ENCODE measurements around the gene KLHL3.
A peak's percentile ranks its signal among the peaks of the same experiment; 100 is the strongest.

KLHL3 gene

GRCh38 chr5:137641148-137641547, 94.7 kb downstream of the KLHL3 start:
- H2BK12ac ChIP-seq (ENCODE audit: low read length), result no peak overlapping the region
- H2BK15ac ChIP-seq (ENCODE audit: low read length), result no peak overlapping the region
- H3K4me1 ChIP-seq (ENCODE audit: control insufficient read depth in 2 of 2, insufficient read depth in 1 of 2, low read depth in 1 of 2, low read length in 2 of 2), result no peaks in the 10 kb centered on the region
- no peak overlapping the region for H3K9ac ChIP-seq (ENCODE audit: low read depth, low read length, poor library complexity)
- no peak overlapping the region for H3K4me2 ChIP-seq (ENCODE audit: insufficient read depth, low read length, poor library complexity, severe bottlenecking)
- H3K4me3 ChIP-seq (ENCODE audit: low read length in 2 of 2), result no peak overlapping the region
- no peak overlapping the region for H3K27ac ChIP-seq (replicated peaks; ENCODE audit: low read length)
- H4K8ac ChIP-seq (ENCODE audit: low read depth, low read length), result no peak overlapping the region
- H2BK120ac ChIP-seq (ENCODE audit: low read depth, low read length), result no peak overlapping the region
- H3K9me3 ChIP-seq (replicated peaks in 1 of 2; ENCODE audit: control insufficient read depth in 2 of 2, insufficient read depth in 1 of 2, low read depth in 1 of 2, low read length in 2 of 2), result peaks cover 8 to 11% of the 10 kb centered on the region in 2 donors
- H2AK5ac ChIP-seq (ENCODE audit: low read depth, low read length), result no peak overlapping the region
- H3K4ac ChIP-seq (ENCODE audit: low read length), result no peak overlapping the region
- H4K91ac ChIP-seq (ENCODE audit: low read depth, low read length, poor library complexity), result no peak overlapping the region
- H3K18ac ChIP-seq (ENCODE audit: low read length), result no peak overlapping the region
- no peak overlapping the region for H3K14ac ChIP-seq (ENCODE audit: low read length)
- no peak overlapping the region for H2BK5ac ChIP-seq (ENCODE audit: low read length)
- DNase-seq (ENCODE audit: low spot score), result no peak
- H3K27me3 ChIP-seq (ENCODE audit: control insufficient read depth in 3 of 3, insufficient read depth in 3 of 3, low read depth in 1 of 3, low read length in 3 of 3), result no peaks in the 10 kb centered on the region
- H2AFZ ChIP-seq (ENCODE audit: low read length), result no peak overlapping the region
- no peaks in the 10 kb centered on the region for H3K79me1 ChIP-seq (ENCODE audit: low read depth, low read length)
- peaks cover 0 to 9% of the 10 kb centered on the region in 2 donors for H3K36me3 ChIP-seq (replicated peaks in 1 of 2; ENCODE audit: control insufficient read depth in 2 of 2, insufficient read depth in 2 of 2, low read length in 2 of 2)
- WGBS, 2 donors (ENCODE audit: extremely low coverage in 2 of 2, insufficient read length in 2 of 2, insufficient replicate concordance in 1 of 2), result no CpG with 5 or more reads among the region's 1 CpG
- H3K23ac ChIP-seq (ENCODE audit: low read depth, low read length, poor library complexity), result no peak overlapping the region

GRCh38 chr5:137639645-137640044, 96.2 kb downstream of the KLHL3 start:
- no peak overlapping the region for H3K14ac ChIP-seq (ENCODE audit: low read length)
- H3K79me1 ChIP-seq (ENCODE audit: low read depth, low read length), result no peaks in the 10 kb centered on the region
- H3K4ac ChIP-seq (ENCODE audit: low read length), result no peak overlapping the region
- peaks cover 4 to 8% of the 10 kb centered on the region in 2 donors for H3K4me1 ChIP-seq (ENCODE audit: control insufficient read depth in 2 of 2, insufficient read depth in 1 of 2, low read depth in 1 of 2, low read length in 2 of 2)
- no peak overlapping the region for H2BK15ac ChIP-seq (ENCODE audit: low read length)
- H3K36me3 ChIP-seq (replicated peaks in 1 of 2; ENCODE audit: control insufficient read depth in 2 of 2, insufficient read depth in 2 of 2, low read length in 2 of 2), result peaks cover 0 to 9% of the 10 kb centered on the region in 2 donors
- no peak overlapping the region for H3K9ac ChIP-seq (ENCODE audit: low read depth, low read length, poor library complexity)
- H3K4me2 ChIP-seq (ENCODE audit: insufficient read depth, low read length, poor library complexity, severe bottlenecking), result no peak overlapping the region
- no peak for DNase-seq (ENCODE audit: low spot score)
- no peaks in the 10 kb centered on the region for H3K27me3 ChIP-seq (ENCODE audit: control insufficient read depth in 3 of 3, insufficient read depth in 3 of 3, low read depth in 1 of 3, low read length in 3 of 3)
- H3K4me3 ChIP-seq (ENCODE audit: low read length in 2 of 2), result no peak overlapping the region
- H2AFZ ChIP-seq (ENCODE audit: low read length), result no peak overlapping the region
- H4K91ac ChIP-seq (ENCODE audit: low read depth, low read length, poor library complexity), result no peak overlapping the region
- H3K18ac ChIP-seq (ENCODE audit: low read length), result no peak overlapping the region
- no CpG with 5 or more reads among the region's 11 CpGs for WGBS, 2 donors (ENCODE audit: extremely low coverage in 2 of 2, insufficient read length in 2 of 2, insufficient replicate concordance in 1 of 2)
- no peak overlapping the region for H2BK5ac ChIP-seq (ENCODE audit: low read length)
- no peak overlapping the region for H2BK120ac ChIP-seq (ENCODE audit: low read depth, low read length)
- no peak overlapping the region for H4K8ac ChIP-seq (ENCODE audit: low read depth, low read length)
- H3K23ac ChIP-seq (ENCODE audit: low read depth, low read length, poor library complexity), result no peak overlapping the region
- no peak overlapping the region for H2AK5ac ChIP-seq (ENCODE audit: low read depth, low read length)
- H2BK12ac ChIP-seq (ENCODE audit: low read length), result no peak overlapping the region
- H3K9me3 ChIP-seq (replicated peaks in 1 of 2; ENCODE audit: control insufficient read depth in 2 of 2, insufficient read depth in 1 of 2, low read depth in 1 of 2, low read length in 2 of 2), result peaks cover 8% of the 10 kb centered on the region in 2 donors
- H3K27ac ChIP-seq (replicated peaks; ENCODE audit: low read length), result no peak overlapping the region

- H3K36me3 ChIP-seq (replicated peaks in 1 of 2; ENCODE audit: control insufficient read depth in 2 of 2, insufficient read depth in 2 of 2, low read length in 2 of 2), result peaks cover 0 to 9% of the 10 kb centered on the region in 2 donors
- no peaks in the 10 kb centered on the region for H3K79me1 ChIP-seq (ENCODE audit: low read depth, low read length)
- no peak for DNase-seq (ENCODE audit: low spot score)
- H2BK5ac ChIP-seq (ENCODE audit: low read length), result no peak overlapping the region
- peak overlapping the region; percentile 86 for H3K23ac ChIP-seq (ENCODE audit: low read depth, low read length, poor library complexity)
- no peak overlapping the region for H3K27ac ChIP-seq (replicated peaks; ENCODE audit: low read length)
- no peak overlapping the region for H3K4ac ChIP-seq (ENCODE audit: low read length)
- H3K4me2 ChIP-seq (ENCODE audit: insufficient read depth, low read length, poor library complexity, severe bottlenecking), result no peak overlapping the region
- H4K8ac ChIP-seq (ENCODE audit: low read depth, low read length), result no peak overlapping the region
- WGBS, 2 donors (ENCODE audit: extremely low coverage in 2 of 2, insufficient read length in 2 of 2, insufficient replicate concordance in 1 of 2), result no CpG with 5 or more reads among the region's 13 CpGs
- peak overlapping the region; percentile 79 for H3K14ac ChIP-seq (ENCODE audit: low read length)
- peak overlapping the region in 1 of 2 donors; percentile 49 for H3K4me3 ChIP-seq (ENCODE audit: low read length in 2 of 2)
- H2BK120ac ChIP-seq (ENCODE audit: low read depth, low read length), result no peak overlapping the region
- no peak overlapping the region for H3K9ac ChIP-seq (ENCODE audit: low read depth, low read length, poor library complexity)
- H2AFZ ChIP-seq (ENCODE audit: low read length), result no peak overlapping the region
- H3K4me1 ChIP-seq (ENCODE audit: control insufficient read depth in 2 of 2, insufficient read depth in 1 of 2, low read depth in 1 of 2, low read length in 2 of 2), result peaks cover 4 to 8% of the 10 kb centered on the region in 2 donors
- H2BK15ac ChIP-seq (ENCODE audit: low read length), result no peak overlapping the region
- H2BK12ac ChIP-seq (ENCODE audit: low read length), result no peak overlapping the region
- H2AK5ac ChIP-seq (ENCODE audit: low read depth, low read length), result no peak overlapping the region
- H3K18ac ChIP-seq (ENCODE audit: low read length), result no peak overlapping the region
- no peaks in the 10 kb centered on the region for H3K27me3 ChIP-seq (ENCODE audit: control insufficient read depth in 3 of 3, insufficient read depth in 3 of 3, low read depth in 1 of 3, low read length in 3 of 3)
- H4K91ac ChIP-seq (ENCODE audit: low read depth, low read length, poor library complexity), result no peak overlapping the region
- H3K9me3 ChIP-seq (replicated peaks in 1 of 2; ENCODE audit: control insufficient read depth in 2 of 2, insufficient read depth in 1 of 2, low read depth in 1 of 2, low read length in 2 of 2), result peaks cover 8% of the 10 kb centered on the region in 2 donors
Observed at GRCh38 chr5:137638841-137639240, 97.0 kb downstream of the KLHL3 start.

GRCh38 chr5:137636830-137637714, 98.8 kb downstream of the KLHL3 start:
- H2AK5ac ChIP-seq (ENCODE audit: low read depth, low read length), result no peak overlapping the region
- H3K79me1 ChIP-seq (ENCODE audit: low read depth, low read length), result no peaks in the 10 kb centered on the region
- H3K4ac ChIP-seq (ENCODE audit: low read length), result no peak overlapping the region
- peaks cover 4 to 8% of the 10 kb centered on the region in 2 donors for H3K4me1 ChIP-seq (ENCODE audit: control insufficient read depth in 2 of 2, insufficient read depth in 1 of 2, low read depth in 1 of 2, low read length in 2 of 2)
- H4K91ac ChIP-seq (ENCODE audit: low read depth, low read length, poor library complexity), result no peak overlapping the region
- no peak overlapping the region for H3K23ac ChIP-seq (ENCODE audit: low read depth, low read length, poor library complexity)
- H3K36me3 ChIP-seq (replicated peaks in 1 of 2; ENCODE audit: control insufficient read depth in 2 of 2, insufficient read depth in 2 of 2, low read length in 2 of 2), result peaks cover 0 to 9% of the 10 kb centered on the region in 2 donors
- no peak overlapping the region for H2BK5ac ChIP-seq (ENCODE audit: low read length)
- H3K4me2 ChIP-seq (ENCODE audit: insufficient read depth, low read length, poor library complexity, severe bottlenecking), result no peak overlapping the region
- no peak overlapping the region for H2AFZ ChIP-seq (ENCODE audit: low read length)
- no peak overlapping the region for H3K27ac ChIP-seq (replicated peaks; ENCODE audit: low read length)
- no peak overlapping the region for H3K4me3 ChIP-seq (ENCODE audit: low read length in 2 of 2)
- no CpG with 5 or more reads among the region's 15 CpGs for WGBS, 2 donors (ENCODE audit: extremely low coverage in 2 of 2, insufficient read length in 2 of 2, insufficient replicate concordance in 1 of 2)
- H2BK12ac ChIP-seq (ENCODE audit: low read length), result no peak overlapping the region
- no peak overlapping the region for H3K14ac ChIP-seq (ENCODE audit: low read length)
- no peak overlapping the region for H3K18ac ChIP-seq (ENCODE audit: low read length)
- no peaks in the 10 kb centered on the region for H3K27me3 ChIP-seq (ENCODE audit: control insufficient read depth in 3 of 3, insufficient read depth in 3 of 3, low read depth in 1 of 3, low read length in 3 of 3)
- H3K9ac ChIP-seq (ENCODE audit: low read depth, low read length, poor library complexity), result no peak overlapping the region
- H3K9me3 ChIP-seq (replicated peaks in 1 of 2; ENCODE audit: control insufficient read depth in 2 of 2, insufficient read depth in 1 of 2, low read depth in 1 of 2, low read length in 2 of 2), result peaks cover 8% of the 10 kb centered on the region in 2 donors
- H2BK15ac ChIP-seq (ENCODE audit: low read length), result no peak overlapping the region
- DNase-seq (ENCODE audit: low spot score), result no peak
- no peak overlapping the region for H2BK120ac ChIP-seq (ENCODE audit: low read depth, low read length)
- H4K8ac ChIP-seq (ENCODE audit: low read depth, low read length), result no peak overlapping the region

Measured in neuronal stem cell (in vitro differentiated cells).